ENCODE results near the gene RPS29. TPM values are rescaled to one million over a fixed set of nuclear protein-coding genes. Genes with fewer than 3 reads are reported as not detected.
A peak's percentile ranks its signal among the peaks of the same experiment; 100 is the strongest.
"Not testable (repeated sequence)": the region's sequence is repeated elsewhere in the genome, so short reads cannot be mapped to it uniquely, and the experiment has no call there.

The RPS29 gene
- total and polyA plus RNA-seq, 12 donors, result 922 to 6,627 (median 1,416) TPM

DNA sequence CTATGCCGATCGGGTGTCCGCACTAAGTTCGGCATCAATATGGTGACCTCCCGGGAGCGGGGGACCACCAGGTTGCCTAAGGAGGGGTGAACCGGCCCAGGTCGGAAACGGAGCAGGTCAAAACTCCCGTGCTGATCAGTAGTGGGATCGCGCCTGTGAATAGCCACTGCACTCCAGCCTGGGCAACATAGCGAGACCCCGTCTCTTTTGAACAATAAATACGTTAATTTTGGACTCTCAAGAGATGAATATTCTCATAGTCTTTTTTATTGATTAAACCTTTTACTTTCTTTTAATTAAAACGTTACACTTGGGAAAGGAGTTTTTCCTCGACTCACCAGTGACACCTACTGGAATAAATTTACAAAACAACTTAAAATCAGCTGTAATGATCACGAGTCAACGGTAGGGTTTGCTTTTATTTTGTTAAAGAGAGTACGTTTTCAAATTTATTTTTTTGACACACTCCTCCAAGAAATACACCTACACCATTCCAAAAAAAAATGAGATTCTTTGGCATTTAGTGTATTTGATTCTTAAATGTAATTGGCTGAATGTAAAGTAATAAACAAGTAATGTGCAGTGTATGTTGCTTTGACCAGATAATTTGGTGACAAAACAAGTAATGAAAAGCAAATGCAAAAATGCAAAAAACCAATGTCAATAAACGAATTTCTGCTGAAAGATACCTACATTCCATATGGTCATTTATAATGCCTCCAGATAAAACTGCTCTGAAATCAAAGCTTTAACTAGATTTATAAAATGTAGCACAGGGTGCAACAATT, 687 bp upstream of the RPS29 start:
- Histone ChIP-seq H3K36me3 (replicated peaks in 1 of 2) (peaks cover 0 to 22% of the 10 kb centered on the region in 2 donors), H3K4me1 (replicated peaks in 1 of 2) (peaks cover 13 to 32% of the 10 kb centered on the region in 2 donors), H3K9me3 (replicated peaks in 1 of 3) (no peaks in the 10 kb centered on the region), H3K27me3 (no peaks in the 10 kb centered on the region), H3K27ac (peak overlapping the region; percentile 56 to 97 (median 83)), H3K4me3 (peak overlapping the region in 2 of 4 donors; percentile 9 to 95)
- 1 to 3% (median 2%) methylated on average over 9 to 12 of the region's 21 CpGs for WGBS, 4 donors
- intact Hi-C loops (cut with DNase I), result no loop called here
- DNase-seq, result peak in 2 of 7 donors; percentile 33 to 50
- TF ChIP-seq POLR2A (IDR thresholded peaks at IDR 0.05), result no peak
- TF ChIP-seq, protein P1, sequence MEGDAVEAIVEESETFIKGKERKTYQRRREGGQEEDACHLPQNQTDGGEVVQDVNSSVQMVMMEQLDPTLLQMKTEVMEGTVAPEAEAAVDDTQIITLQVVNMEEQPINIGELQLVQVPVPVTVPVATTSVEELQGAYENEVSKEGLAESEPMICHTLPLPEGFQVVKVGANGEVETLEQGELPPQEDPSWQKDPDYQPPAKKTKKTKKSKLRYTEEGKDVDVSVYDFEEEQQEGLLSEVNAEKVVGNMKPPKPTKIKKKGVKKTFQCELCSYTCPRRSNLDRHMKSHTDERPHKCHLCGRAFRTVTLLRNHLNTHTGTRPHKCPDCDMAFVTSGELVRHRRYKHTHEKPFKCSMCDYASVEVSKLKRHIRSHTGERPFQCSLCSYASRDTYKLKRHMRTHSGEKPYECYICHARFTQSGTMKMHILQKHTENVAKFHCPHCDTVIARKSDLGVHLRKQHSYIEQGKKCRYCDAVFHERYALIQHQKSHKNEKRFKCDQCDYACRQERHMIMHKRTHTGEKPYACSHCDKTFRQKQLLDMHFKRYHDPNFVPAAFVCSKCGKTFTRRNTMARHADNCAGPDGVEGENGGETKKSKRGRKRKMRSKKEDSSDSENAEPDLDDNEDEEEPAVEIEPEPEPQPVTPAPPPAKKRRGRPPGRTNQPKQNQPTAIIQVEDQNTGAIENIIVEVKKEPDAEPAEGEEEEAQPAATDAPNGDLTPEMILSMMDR (IDR thresholded peaks at IDR 0.05), result peak; percentile 73 to 99 (median 88)

DNA sequence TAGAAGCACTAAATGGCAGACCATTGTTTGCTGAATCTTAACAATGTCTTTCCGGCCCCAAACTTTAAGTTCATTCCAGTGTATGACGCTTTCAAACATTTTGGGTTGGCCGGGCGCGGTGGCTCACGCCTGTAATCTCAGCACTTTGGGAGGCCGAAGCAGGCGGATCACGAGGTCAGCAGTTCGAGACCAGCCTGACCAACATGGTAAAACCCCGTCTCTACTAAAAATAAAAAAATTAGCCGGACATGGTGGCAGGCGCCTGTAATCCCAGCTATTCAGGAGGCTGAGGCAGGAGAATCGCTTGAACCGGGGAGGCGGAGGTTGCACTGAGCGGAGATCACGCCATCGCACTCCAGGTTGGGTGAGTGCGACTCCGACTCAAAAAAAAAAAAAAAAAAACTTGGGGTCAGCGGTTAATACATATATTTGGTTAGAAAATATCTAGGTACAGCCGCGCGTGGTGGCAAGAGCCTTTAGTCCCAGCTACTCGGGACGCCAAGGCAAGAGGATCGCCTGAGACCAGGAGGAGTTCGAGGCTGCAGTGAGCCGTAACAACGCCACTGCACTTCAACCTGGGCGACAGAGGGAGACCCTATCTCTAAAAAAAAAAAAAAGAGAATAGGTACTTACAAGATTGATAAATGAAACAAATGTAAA, 1.1 kb downstream of the RPS29 start:
- H3K9me3 ChIP-seq (replicated peaks in 1 of 3); H3K27me3 ChIP-seq; intact Hi-C loops (cut with DNase I): not testable (repeated sequence)
- H3K36me3 ChIP-seq (replicated peaks in 1 of 2), result peaks cover 0 to 22% of the 10 kb centered on the region in 2 donors
- H3K4me1 ChIP-seq (replicated peaks in 1 of 2), result peaks cover 13 to 32% of the 10 kb centered on the region in 2 donors
- 13 to 22% (median 14%) methylated on average over 29 to 32 of the region's 32 CpGs for WGBS, 4 donors
- peak overlapping the region in 3 of 5 donors; percentile 79 to 91 (median 83) for H3K27ac ChIP-seq
- peak in 1 of 7 donors; percentile 31 for DNase-seq
- peak overlapping the region in 3 of 4 donors; percentile 24 to 95 (median 55) for H3K4me3 ChIP-seq

DNA sequence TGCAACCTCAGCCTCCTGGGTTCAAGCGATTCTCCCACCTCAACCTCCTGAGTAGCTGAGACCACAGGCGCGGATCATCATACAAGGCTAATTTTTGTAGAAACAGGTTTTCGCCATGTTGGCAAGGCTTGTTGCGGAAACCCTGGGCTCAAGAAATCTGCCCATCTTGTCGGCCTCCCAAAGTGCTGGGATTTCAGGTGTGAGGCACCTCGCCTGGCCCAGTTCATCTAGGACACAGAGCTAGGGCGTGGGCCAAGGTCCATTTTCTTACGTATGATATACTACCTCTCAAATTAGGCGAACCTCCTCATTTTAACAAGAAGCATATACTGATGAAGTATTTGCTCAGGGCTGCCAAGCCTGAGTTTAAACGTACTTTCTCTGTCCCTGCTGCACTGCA, 2.1 kb downstream of the RPS29 start:
- TF ChIP-seq, protein P1 (IDR thresholded peaks at IDR 0.05), result no peak
- no peak for TF ChIP-seq POLR2A (IDR thresholded peaks at IDR 0.05)
- H3K27ac ChIP-seq, result no peak overlapping the region
- WGBS, 4 donors, result 87 to 90% (median 89%) methylated on average over 10 to 11 of the region's 11 CpGs
- no peak overlapping the region for H3K4me3 ChIP-seq
- DNase-seq, result no peak
- intact Hi-C loops (cut with DNase I), result no loop called here
- no peaks in the 10 kb centered on the region for H3K27me3 ChIP-seq
- peaks cover 13 to 32% of the 10 kb centered on the region in 2 donors for H3K4me1 ChIP-seq (replicated peaks in 1 of 2)
- peaks cover 0 to 22% of the 10 kb centered on the region in 2 donors for H3K36me3 ChIP-seq (replicated peaks in 1 of 2)
- no peaks in the 10 kb centered on the region for H3K9me3 ChIP-seq (replicated peaks in 1 of 3)

DNA sequence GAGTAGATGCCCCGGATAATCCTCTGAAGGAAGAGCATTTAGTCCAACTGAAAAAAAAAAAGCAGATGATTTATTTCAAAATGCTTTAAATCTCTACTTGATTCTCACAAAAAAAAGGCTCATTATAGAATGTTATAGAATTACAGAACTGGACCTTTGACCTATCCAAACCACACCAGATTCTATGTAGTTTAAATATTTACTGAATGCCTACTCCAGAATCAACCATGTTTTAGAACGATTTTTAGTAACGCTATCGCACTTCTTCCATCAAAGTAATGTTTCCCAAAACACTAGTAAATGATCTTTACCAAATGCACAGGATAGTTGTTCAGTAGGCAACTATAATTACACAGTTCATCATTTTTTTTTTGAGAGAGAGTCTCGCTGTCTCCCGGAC, 2.6 kb downstream of the RPS29 start:
- 91 to 95% (median 93%) methylated on average over 6 of the region's 6 CpGs for WGBS, 4 donors
- Histone ChIP-seq H3K9me3 (replicated peaks in 1 of 3) (no peaks in the 10 kb centered on the region), H3K4me3 (no peak overlapping the region), H3K4me1 (replicated peaks in 1 of 2) (peaks cover 13 to 33% of the 10 kb centered on the region in 2 donors), H3K27ac (no peak overlapping the region), H3K27me3 (no peaks in the 10 kb centered on the region), H3K36me3 (replicated peaks in 1 of 2) (peaks cover 0 to 22% of the 10 kb centered on the region in 2 donors)
- no peak for DNase-seq
- TF ChIP-seq POLR2A (IDR thresholded peaks at IDR 0.05), result no peak
- TF ChIP-seq, protein P1 (IDR thresholded peaks at IDR 0.05), result no peak
- intact Hi-C loops (cut with DNase I), result no loop called here
